ENCODE data around the gene PI4KA.
A peak's percentile ranks its signal among the peaks of the same experiment; 100 is the strongest.

PI4KA gene

GRCh38 chr22:20762233-20762796 lies 96.3 kb downstream of the PI4KA start:
- H3K4me3 ChIP-seq (ENCODE audit: low read length) = no peak overlapping the region
- no peak for TF ChIP-seq ZNF274 (IDR thresholded peaks at IDR 0.05; ENCODE audit: low read depth, low read length)

- TF ChIP-seq ZNF274 (IDR thresholded peaks at IDR 0.05; ENCODE audit: low read depth, low read length) = no peak
- H3K4me3 ChIP-seq (ENCODE audit: low read length) = no peak overlapping the region
These were observed 97.1 kb downstream of the PI4KA start for GRCh38 chr22:20761536-20761935.

- no peak for TF ChIP-seq ZNF274 (IDR thresholded peaks at IDR 0.05; ENCODE audit: low read depth, low read length)
- H3K4me3 ChIP-seq (ENCODE audit: low read length) = no peak overlapping the region
These were observed 98.5 kb downstream of the PI4KA start for GRCh38 chr22:20760084-20760483.

DNA sequence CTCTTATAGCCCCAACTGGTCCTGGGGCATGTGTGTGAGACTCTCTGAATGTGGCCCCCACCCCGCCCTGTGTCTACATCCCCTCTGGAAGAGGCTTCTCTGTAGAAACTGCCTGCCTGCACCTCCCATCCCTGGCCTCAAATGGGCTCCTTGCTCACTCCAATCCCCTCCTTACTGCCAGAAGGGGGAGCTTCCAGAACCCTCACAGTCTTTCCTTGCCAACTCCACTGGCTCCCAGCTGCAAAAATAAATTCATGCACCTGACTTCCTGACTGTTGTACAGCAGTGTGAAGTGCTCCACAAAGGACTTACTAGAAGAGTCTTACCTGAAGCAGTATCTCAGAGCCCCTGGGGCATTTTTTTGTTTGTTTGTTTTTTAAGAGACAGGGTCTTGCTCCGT lies 99.9 kb downstream of the PI4KA start:
- no peak for TF ChIP-seq ZNF274 (IDR thresholded peaks at IDR 0.05; ENCODE audit: low read depth, low read length)
- no peak overlapping the region for H3K4me3 ChIP-seq (ENCODE audit: low read length)

DNA sequence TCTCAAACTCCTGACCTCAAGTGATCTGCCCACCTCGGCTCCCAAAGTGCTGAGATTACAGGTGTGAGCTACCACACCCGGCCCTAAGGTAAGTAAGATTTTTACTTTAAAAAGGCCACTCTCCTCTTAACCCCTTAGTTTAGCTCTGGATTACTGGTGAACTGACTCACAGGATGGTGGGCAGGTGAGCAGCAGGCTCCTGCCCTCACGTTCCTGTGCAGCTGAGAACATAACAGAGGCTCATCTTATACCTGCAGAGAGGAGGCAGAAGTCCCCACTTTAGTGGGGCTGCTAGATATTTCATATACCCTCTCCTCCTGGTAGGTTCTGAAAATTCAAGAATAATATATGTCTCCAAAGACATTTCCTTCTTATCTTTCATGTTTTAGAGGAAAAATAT lies 101.8 kb downstream of the PI4KA start:
- H3K4me3 ChIP-seq (ENCODE audit: low read length) = no peak overlapping the region
- TF ChIP-seq ZNF274 (IDR thresholded peaks at IDR 0.05; ENCODE audit: low read depth, low read length) = no peak

GRCh38 chr22:20752873-20753272 lies 105.7 kb downstream of the PI4KA start:
- no peak for TF ChIP-seq ZNF274 (IDR thresholded peaks at IDR 0.05; ENCODE audit: low read depth, low read length)
- no peak overlapping the region for H3K4me3 ChIP-seq (ENCODE audit: low read length)

GRCh38 chr22:20752104-20752741 lies 106.4 kb downstream of the PI4KA start:
- H3K4me3 ChIP-seq (ENCODE audit: low read length) = no peak overlapping the region

GRCh38 chr22:20751185-20751851 lies 107.3 kb downstream of the PI4KA start:
- TF ChIP-seq ZNF274 (IDR thresholded peaks at IDR 0.05; ENCODE audit: low read depth, low read length) = no peak
- no peak overlapping the region for H3K4me3 ChIP-seq (ENCODE audit: low read length)

More at GRCh38 chr22:20752104-20752741, 106.4 kb downstream of the PI4KA start:
- TF ChIP-seq ZNF274 (IDR thresholded peaks at IDR 0.05; ENCODE audit: low read depth, low read length) = no peak

GRCh38 chr22:20750461-20751184 lies 108.0 kb downstream of the PI4KA start:
- TF ChIP-seq ZNF274 (IDR thresholded peaks at IDR 0.05; ENCODE audit: low read depth, low read length) = no peak
- no peak overlapping the region for H3K4me3 ChIP-seq (ENCODE audit: low read length)

GRCh38 chr22:20749453-20749852 lies 109.2 kb downstream of the PI4KA start:
- TF ChIP-seq ZNF274 (IDR thresholded peaks at IDR 0.05; ENCODE audit: low read depth, low read length) = no peak
- peak overlapping the region; percentile 14; the same call in 1 of the 2 replicates for H3K4me3 ChIP-seq (ENCODE audit: low read length)

DNA sequence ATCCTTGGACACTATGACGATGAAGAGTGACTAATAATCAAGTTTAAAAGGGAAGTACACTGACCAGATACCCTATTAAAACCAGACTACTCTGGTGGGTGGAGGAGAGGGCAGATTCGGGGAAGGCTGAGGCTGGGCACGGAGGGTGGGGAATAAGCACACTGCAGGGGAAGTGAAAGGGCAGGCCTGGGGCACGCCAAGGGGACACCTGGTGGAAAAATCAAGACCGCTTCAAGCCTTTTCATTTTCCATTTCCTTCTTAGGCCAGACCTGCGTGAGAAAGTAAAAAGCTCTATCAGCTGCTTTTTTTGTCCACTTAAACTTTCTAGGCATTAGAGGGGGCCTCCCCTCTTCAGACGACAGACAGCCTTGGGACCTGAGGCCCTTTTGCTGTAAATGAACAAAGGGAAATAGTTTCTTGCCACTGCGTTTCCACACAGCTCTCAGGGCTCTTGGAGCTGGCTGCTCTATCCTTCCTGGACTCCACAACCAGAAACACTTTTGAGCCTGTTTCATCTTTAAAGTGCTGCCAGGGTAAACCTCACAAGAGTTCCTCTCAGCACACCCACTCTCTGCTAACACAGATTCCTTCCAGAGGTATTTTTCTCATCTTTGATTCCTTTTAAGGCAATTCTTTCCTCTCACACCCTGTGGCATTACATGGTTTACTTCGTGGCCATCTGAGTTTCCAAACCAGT lies 109.7 kb downstream of the PI4KA start:
- TF ChIP-seq ZNF274 (IDR thresholded peaks at IDR 0.05; ENCODE audit: low read depth, low read length) = no peak
- peak overlapping the region; percentile 14; the same call in 1 of the 2 replicates for H3K4me3 ChIP-seq (ENCODE audit: low read length)

GRCh38 chr22:20748082-20748481 lies 110.5 kb downstream of the PI4KA start:
- H3K4me3 ChIP-seq (ENCODE audit: low read length) = no peak overlapping the region
- no peak for TF ChIP-seq ZNF274 (IDR thresholded peaks at IDR 0.05; ENCODE audit: low read depth, low read length)

DNA sequence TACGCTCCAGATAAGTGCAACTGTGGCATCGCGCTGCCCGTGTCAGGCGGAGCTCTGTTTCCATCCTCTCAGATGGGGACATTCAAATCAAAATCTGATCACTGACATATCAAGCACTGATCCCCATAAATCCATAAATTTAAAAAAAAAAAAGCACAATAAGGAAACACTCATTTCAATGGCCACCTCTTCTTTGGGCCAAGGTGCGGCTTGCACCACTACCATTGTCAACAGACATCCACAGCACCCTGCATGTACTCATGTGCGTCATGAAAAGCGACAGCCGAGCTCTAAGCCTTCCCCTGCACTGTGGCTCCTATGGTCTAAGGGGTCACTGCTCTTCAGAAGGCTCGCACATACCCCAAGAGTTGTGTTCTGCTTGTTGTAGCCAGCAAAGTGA lies 111.4 kb downstream of the PI4KA start:
- H3K4me3 ChIP-seq (ENCODE audit: low read length) = no peak overlapping the region
- no peak for TF ChIP-seq ZNF274 (IDR thresholded peaks at IDR 0.05; ENCODE audit: low read depth, low read length)

Data from GM08714 (cell line).